K562 (cell line): ENCODE results near the gene USP2. TPM values are rescaled to one million over a fixed set of nuclear protein-coding genes. Genes with fewer than 3 reads are reported as not detected.

ENCODE experiments used
- ARID4B ChIP-seq: sonication (generic); formaldehyde crosslinking; IDR thresholded peaks from 2 replicates; pipeline ENCODE4 v1.8.0; 2022; ENCODE audit warnings: mild to moderate bottlenecking, missing genetic modification reagents
- ASH1L ChIP-seq: fragments of 450-650 bp; IDR thresholded peaks from 2 replicates; pipeline ENCODE4 v1.6.1; 2018; ENCODE audit warnings: borderline replicate concordance, mild to moderate bottlenecking, low read depth; ENCODE audit not compliant: partially characterized antibody
- ATF1 ChIP-seq, 2 experiments: fragments of 450-650 bp in 1 of 2; IDR thresholded peaks; 2 replicates each; pipeline ENCODE4 v1.6.1; 2016; ENCODE audit warnings: missing compliant biosample characterization in 1 of 2, missing genetic modification characterization in 1 of 2
- CTBP1 ChIP-seq: fragments of 450-650 bp; IDR thresholded peaks from 2 replicates; pipeline ENCODE4 v1.6.1; 2016; ENCODE audit warnings: borderline replicate concordance
- MYNN ChIP-seq, 2 experiments: sonication (generic); formaldehyde crosslinking in 1 of 2; IDR thresholded peaks; 2 replicates each; pipeline versions ENCODE4 v1.5.0 to v1.6.1; 2016 to 2020; ENCODE audit warnings: antibody characterized with exemption in 1 of 2, missing genetic modification reagents in 1 of 2
- PHB2 ChIP-seq: fragments of 450-650 bp; IDR thresholded peaks from 2 replicates; pipeline ENCODE4 v1.6.1; 2017; ENCODE audit warnings: low read depth
- TEAD2 ChIP-seq: fragments of 450-650 bp; IDR thresholded peaks from 2 replicates; pipeline ENCODE4 v1.6.1; 2016; ENCODE audit warnings: missing genetic modification characterization, control low read depth, missing compliant biosample characterization
- ZBTB2 ChIP-seq: fragments of 450-650 bp; IDR thresholded peaks from 2 replicates; pipeline ENCODE4 v1.6.1; 2016; ENCODE audit warnings: antibody characterized with exemption
- ZNF444 ChIP-seq: fragments of 250-450 bp; sonication (Bioruptor Pico); IDR thresholded peaks from 2 replicates; pipeline ENCODE4 v1.4.0; 2020; ENCODE audit warnings: mild to moderate bottlenecking, moderate library complexity
- ZNF609 ChIP-seq: sonication (generic); formaldehyde crosslinking; IDR thresholded peaks from 2 replicates; pipeline ENCODE4 v1.8.1; 2023; ENCODE audit warnings: missing genetic modification reagents, mild to moderate bottlenecking, borderline replicate concordance
- ZNF764 ChIP-seq: fragments of 250-450 bp; sonication (Bioruptor Pico); IDR thresholded peaks from 2 replicates; pipeline ENCODE4 v1.4.0; 2020; ENCODE audit warnings: low read depth, mild to moderate bottlenecking, moderate library complexity
- polyA plus RNA-seq, 8 experiments: library from polyadenylated mRNA; depleted of rRNA in 4 of 8; stranded (reverse) in 5 of 8; unstranded in 3 of 8; fragments of >200 nt; fragmentation: Nextera tagmentation in 2 of 8; fragmentation: Illumina TruSeq in 1 of 8; extraction: Ambion mirVana in 2 of 8; extraction: Trizol in 1 of 8; gene quantifications; 2 replicates each; pipeline versions ENCODE4 v1.2.1 to v1.2.3, GENCODE V29; 2011 to 2014; ENCODE audit warnings: inconsistent platforms in 1 of 8, missing spikeins in 1 of 8
- total RNA-seq, 7 experiments: library from RNA; depleted of rRNA in 6 of 7; stranded (reverse); fragments of >200 nt in 6 of 7; fragmentation: Illumina TruSeq in 2 of 7; extraction: Trizol in 2 of 7; gene quantifications; 2 replicates each; pipeline versions ENCODE4 v1.2.1 to v1.2.3, GENCODE V29; 2011 to 2021; ENCODE audit warnings: low replicate concordance in 1 of 7

The USP2 gene
- total and polyA plus RNA-seq, 9 of the 15 experiments (the other 6 are each of a cell fraction or from before 2014, with no cell fraction given): 2.8 to 16.9 (median 3.9) TPM

- TF ChIP-seq ZNF609 (CRISPR knock-in tag) (no peak), PHB2 (no peak), MYNN (IDR thresholded peaks at IDR 0.05) (no peak), MYNN (CRISPR knock-in tag; IDR thresholded peaks at IDR 0.05) (no peak), ZBTB2 (no peak), CTBP1 (peak; percentile 54; the same call in 1 of the 2 replicates), ZNF764 (no peak), ATF1 (CRISPR knock-in tag; IDR thresholded peaks at IDR 0.05) (no peak), ATF1 (tag; IDR thresholded peaks at IDR 0.05) (peak; percentile 32; the same call in 1 of the 2 replicates), TEAD2 (no peak), ARID4B (CRISPR knock-in tag) (peak; percentile 63; the same call in 1 of the 2 replicates), ZNF444 (CRISPR knock-in tag) (peak; percentile 54; the same call in 1 of the 2 replicates), ASH1L (no peak)
Measured at GRCh38 chr11:119316729-119317591, 64.5 kb downstream of the USP2 start, which contains the start of gene MCAM (continued).
